Upper lobe of left lung (tissue), 4 donors: ENCODE results near the gene ISL2.

Source experiments
- EP300 ChIP-seq, 4 donors: sonication (generic); formaldehyde crosslinking; IDR thresholded peaks; one replicate each; pipeline ENCODE4 v1.5.1; 2017; ENCODE audit warnings: antibody characterized with exemption in 4 of 4, control low read depth in 2 of 4
- POLR2A ChIP-seq, 4 donors: fragments of 450-650 bp; IDR thresholded peaks; one replicate each; pipeline ENCODE4 v1.5.1; 2016 to 2017; ENCODE audit warnings: antibody characterized with exemption in 4 of 4, mild to moderate bottlenecking in 2 of 4
- POLR2AphosphoS5 ChIP-seq, 2 donors: sonication (generic); formaldehyde crosslinking; IDR thresholded peaks; one replicate each; pipeline ENCODE4 v1.5.1; 2017; ENCODE audit warnings: antibody characterized with exemption in 2 of 2
- TF ChIP-seq, protein P1 (sequence below), 6 experiments: fragments of 450-650 bp in 4 of 6; fragments of 200-600 bp in 2 of 6; sonication (generic) in 2 of 6; IDR thresholded peaks; one replicate each; pipeline ENCODE4 v1.5.1; 2016 to 2019; ENCODE audit warnings: antibody characterized with exemption in 6 of 6

DNA sequence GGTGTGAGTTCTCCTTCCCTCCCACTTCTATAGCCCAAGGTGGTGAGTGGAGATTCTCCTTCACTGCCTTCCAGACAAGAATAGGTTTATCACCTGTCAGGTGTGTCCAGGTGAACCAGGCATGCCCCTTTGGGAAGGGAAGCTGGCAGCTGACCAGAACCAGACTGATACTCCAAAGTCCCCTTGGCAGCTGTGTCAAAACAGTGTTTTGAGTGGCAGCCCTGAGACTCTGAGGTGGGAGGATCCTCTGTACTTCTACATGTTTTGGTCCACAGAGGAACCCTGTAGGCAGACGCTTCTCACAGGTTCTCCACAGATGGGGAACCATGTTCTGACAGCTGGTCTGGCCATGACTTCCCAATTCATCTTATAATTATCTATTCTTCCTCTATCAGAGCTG, 30.1 kb downstream of the ISL2 start:
- TF ChIP-seq, protein P1, sequence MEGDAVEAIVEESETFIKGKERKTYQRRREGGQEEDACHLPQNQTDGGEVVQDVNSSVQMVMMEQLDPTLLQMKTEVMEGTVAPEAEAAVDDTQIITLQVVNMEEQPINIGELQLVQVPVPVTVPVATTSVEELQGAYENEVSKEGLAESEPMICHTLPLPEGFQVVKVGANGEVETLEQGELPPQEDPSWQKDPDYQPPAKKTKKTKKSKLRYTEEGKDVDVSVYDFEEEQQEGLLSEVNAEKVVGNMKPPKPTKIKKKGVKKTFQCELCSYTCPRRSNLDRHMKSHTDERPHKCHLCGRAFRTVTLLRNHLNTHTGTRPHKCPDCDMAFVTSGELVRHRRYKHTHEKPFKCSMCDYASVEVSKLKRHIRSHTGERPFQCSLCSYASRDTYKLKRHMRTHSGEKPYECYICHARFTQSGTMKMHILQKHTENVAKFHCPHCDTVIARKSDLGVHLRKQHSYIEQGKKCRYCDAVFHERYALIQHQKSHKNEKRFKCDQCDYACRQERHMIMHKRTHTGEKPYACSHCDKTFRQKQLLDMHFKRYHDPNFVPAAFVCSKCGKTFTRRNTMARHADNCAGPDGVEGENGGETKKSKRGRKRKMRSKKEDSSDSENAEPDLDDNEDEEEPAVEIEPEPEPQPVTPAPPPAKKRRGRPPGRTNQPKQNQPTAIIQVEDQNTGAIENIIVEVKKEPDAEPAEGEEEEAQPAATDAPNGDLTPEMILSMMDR (IDR thresholded peaks at IDR 0.05): no peak
- TF ChIP-seq POLR2A (IDR thresholded peaks at IDR 0.05) (no peak), POLR2AphosphoS5 (IDR thresholded peaks at IDR 0.05) (no peak), EP300 (IDR thresholded peaks at IDR 0.05) (no peak)
